ENCODE data around the gene TMOD1.

Gene TMOD1

GRCh38 chr9:97647996-97648395 lies 146.5 kb downstream of the TMOD1 start:
- no peak for ATAC-seq

All from activated CD4-positive, CD25-positive, alpha-beta regulatory T cell treated with anti-CD3 and anti-CD28 coated beads, Interleukin-2, amount 50 U/mL, for 24 hours (primary cell).